Lower leg skin (tissue), 4 donors: Measurements from ENCODE around the gene CMSS1. TPM values are rescaled to one million over a fixed set of nuclear protein-coding genes. Genes with fewer than 3 reads are reported as not detected.

ENCODE experiments used
- DNase-seq, 2 donors: peaks; one replicate each; pipeline ENCODE4 v3.0.0-alpha.2; 2019; ENCODE audit warnings: low spot score in 2 of 2
- H3K4me3 ChIP-seq: fragments of 200-600 bp; sonication (generic); 2 replicates; pipeline ENCODE4 v1.5.1; 2017; ENCODE audit warnings: mild to moderate bottlenecking, low read depth; ENCODE audit not compliant: poor library complexity, severe bottlenecking
- POLR2A ChIP-seq, 2 donors: fragments of 450-650 bp; IDR thresholded peaks; one replicate each; pipeline ENCODE4 v1.6.1; 2016 to 2017; ENCODE audit warnings: antibody characterized with exemption in 2 of 2, mild to moderate bottlenecking in 1 of 2, moderate library complexity in 1 of 2
- WGBS, 2 donors: methylation state at CpG; one replicate each; pipeline ENCODE4 v1.1.5; 2018; 5-methylcytosine and 5-hydroxymethylcytosine counted together
- intact Hi-C: fragments of 100-400 bp; cut with DNase I; formaldehyde crosslinking; loops from one replicate; pipeline ENCODE4 v1.15.0; 2023; ENCODE audit warnings: low total_unique reads
- total RNA-seq, 4 donors: library from RNA; depleted of rRNA; stranded (reverse); fragments of >200 nt; gene quantifications; one replicate each; pipeline ENCODE4 v1.1.0, GENCODE V29; 2016
- TF ChIP-seq, protein P1 (sequence below), 3 donors: fragments of 450-650 bp; IDR thresholded peaks; one replicate each; pipeline ENCODE4 v1.5.1; 2016; ENCODE audit warnings: antibody characterized with exemption in 3 of 3, mild to moderate bottlenecking in 3 of 3, moderate library complexity in 2 of 3

The CMSS1 gene
- total RNA-seq, 4 donors from 2014 or later = 3.7 to 13.2 (median 7.5) TPM

DNA sequence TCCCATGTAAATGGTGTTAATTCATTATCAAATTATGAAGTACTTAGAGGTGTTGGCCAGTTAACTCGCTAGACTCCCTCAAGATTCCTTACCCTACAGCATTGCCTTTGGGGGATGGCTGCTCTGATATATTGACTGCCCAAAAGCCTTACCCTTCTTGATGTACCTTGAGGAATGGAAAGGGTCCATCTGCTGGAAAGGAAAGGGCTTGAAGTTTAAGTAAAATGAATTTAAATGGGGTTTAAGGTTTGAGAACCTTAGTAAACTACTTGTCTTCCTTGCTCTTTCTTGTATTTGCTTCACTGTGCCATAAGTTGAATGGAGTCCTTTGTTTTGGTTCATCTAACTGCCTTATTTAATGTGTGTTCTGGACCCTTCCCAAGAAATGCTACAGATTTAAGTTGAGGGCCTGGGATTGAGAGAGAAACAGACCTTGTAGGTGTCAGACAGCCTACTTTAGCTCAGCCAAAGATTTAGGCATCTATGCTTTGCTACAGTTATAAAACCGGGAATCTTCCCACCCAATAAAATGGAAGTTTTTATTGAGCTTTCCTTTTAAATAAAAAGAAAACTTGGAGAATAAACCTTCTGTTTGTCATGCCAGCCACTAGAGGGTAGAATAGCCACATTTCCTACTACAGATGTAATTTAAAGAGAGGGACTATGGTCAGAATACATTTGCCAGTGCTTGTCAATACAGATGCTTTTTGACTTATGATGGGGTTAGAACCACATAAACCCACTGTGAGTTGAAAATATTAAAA, 25.3 kb downstream of the CMSS1 start:
- no peak for DNase-seq
- intact Hi-C loops = no loop called here
- TF ChIP-seq, protein P1, sequence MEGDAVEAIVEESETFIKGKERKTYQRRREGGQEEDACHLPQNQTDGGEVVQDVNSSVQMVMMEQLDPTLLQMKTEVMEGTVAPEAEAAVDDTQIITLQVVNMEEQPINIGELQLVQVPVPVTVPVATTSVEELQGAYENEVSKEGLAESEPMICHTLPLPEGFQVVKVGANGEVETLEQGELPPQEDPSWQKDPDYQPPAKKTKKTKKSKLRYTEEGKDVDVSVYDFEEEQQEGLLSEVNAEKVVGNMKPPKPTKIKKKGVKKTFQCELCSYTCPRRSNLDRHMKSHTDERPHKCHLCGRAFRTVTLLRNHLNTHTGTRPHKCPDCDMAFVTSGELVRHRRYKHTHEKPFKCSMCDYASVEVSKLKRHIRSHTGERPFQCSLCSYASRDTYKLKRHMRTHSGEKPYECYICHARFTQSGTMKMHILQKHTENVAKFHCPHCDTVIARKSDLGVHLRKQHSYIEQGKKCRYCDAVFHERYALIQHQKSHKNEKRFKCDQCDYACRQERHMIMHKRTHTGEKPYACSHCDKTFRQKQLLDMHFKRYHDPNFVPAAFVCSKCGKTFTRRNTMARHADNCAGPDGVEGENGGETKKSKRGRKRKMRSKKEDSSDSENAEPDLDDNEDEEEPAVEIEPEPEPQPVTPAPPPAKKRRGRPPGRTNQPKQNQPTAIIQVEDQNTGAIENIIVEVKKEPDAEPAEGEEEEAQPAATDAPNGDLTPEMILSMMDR (IDR thresholded peaks at IDR 0.05) = peak in 1 of 3 donors; percentile 55
- TF ChIP-seq POLR2A (IDR thresholded peaks at IDR 0.05) = no peak
- WGBS, 2 donors = 35 to 40% methylated on average over 2 of the region's 2 CpGs
- H3K4me3 ChIP-seq = no peak overlapping the region

DNA sequence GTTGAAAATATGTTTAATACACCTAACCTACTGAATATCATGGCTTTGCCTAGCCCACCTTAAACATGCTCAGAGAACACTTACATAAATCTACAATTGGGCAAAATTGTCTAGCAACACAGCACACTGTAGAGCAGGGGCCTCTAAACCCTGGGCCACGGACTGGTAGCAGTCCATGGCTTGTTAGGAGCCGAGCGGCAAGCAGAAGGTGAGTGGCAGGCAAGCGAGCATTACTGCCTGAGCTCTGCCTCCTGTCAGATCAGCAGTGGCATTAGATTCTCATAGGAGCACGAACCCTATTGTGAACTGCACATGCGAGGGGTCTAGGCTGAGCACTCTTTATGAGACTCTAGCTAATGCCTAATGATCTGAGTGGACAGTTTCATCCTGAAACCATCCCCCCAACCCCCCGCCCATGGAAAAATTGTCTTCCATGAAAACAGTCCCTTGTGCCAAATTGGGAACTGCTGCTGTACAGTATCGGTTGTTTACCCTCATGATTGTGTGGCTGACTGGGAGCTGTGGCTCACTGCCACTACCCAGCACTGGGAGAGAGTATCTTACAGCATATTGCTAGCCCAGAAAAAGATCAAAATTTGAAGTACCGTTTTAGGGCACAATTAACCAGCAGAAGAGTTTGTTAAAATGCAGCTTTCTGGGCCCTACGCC, 26.1 kb downstream of the CMSS1 start:
- H3K4me3 ChIP-seq = no peak overlapping the region

DNA sequence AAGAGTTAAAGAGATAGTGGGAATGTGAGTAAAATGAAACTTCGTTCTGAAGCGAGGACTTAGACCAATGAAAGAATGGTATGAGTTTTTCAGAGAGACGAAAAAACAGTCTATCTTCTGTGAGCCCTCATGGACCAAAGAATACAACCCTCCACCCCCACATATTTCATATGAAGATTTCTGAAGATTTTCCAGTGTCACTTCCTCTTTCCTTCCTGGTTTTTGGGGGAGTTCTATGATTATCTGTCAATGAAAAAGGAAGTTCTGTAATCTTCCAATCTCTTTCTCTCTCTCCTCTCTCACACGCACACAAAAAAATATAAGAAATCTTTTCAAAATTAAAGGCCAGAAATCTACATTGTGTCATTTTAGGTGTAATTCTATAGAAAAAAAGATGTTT, 27.7 kb downstream of the CMSS1 start:
- no peak for DNase-seq
- 74 to 75% methylated on average over 4 of the region's 4 CpGs for WGBS, 2 donors
- TF ChIP-seq, protein P1 (IDR thresholded peaks at IDR 0.05) = no peak
- TF ChIP-seq POLR2A (IDR thresholded peaks at IDR 0.05) = no peak
- H3K4me3 ChIP-seq = no peak overlapping the region
- intact Hi-C loops = loop anchor here (5.0 kb wide), 1 partner anchor 37 kb away; no protein-coding TSS in a partner anchor

More for the DNA sequence above, 26.1 kb downstream of the CMSS1 start:
- 51 to 53% methylated on average over 10 of the region's 10 CpGs for WGBS, 2 donors
- TF ChIP-seq, protein P1 (IDR thresholded peaks at IDR 0.05) = no peak
- no peak for TF ChIP-seq POLR2A (IDR thresholded peaks at IDR 0.05)
- no peak for DNase-seq
- intact Hi-C loops = no loop called here

DNA sequence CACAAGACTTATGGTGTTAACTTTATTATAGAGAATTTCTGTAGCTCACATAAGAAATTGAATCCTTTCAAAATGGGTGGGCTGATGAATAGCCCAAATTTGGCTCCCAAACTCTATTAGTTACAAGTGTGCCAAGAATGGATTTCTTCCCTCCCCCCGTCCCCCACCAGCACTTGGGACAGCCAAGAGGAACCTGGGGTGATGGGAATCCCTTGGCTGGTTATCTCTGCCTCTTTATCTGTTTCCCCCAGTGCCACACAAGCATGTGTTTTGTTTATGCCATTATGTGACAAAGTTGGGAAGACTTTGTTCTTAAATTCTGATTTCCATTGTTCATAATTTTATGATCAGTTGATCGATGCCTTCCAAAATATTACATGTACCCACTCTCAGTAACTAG, 28.3 kb downstream of the CMSS1 start:
- intact Hi-C loops = loop anchor here (5.0 kb wide), 1 partner anchor 36 kb away; no protein-coding TSS in a partner anchor
- TF ChIP-seq, protein P1 (IDR thresholded peaks at IDR 0.05) = no peak

DNA sequence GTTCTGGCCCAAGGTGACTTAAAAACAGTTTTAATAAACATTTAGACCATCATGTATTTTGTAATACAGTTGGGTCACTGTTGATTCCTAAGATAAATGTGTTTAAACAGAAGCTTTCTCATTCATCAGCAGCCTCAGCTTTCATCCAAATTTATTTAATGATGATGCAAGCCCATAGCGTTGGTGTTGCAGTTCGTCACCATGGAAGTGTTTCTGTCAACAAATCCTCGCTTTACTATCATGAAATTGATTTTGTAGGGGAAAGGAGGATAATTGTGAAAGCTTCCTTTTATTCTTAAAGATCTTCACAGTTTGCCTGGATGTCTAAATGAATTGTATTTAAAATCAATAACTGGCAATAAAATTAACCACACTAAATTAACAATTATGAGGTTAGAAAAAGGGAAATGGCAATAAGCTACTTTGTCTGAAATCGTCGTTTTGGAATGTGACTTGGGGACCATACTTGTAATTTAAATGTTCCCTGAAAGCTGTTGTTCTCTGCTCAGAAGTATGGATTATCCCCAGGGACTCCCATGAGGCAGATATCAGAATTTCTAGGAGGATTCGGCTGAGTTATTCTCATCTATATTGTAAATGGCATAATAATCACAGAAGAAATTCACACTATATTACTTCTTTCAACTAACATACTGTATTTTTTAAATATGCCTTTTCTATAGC, 29.0 kb downstream of the CMSS1 start:
- no peak overlapping the region for H3K4me3 ChIP-seq
- TF ChIP-seq POLR2A (IDR thresholded peaks at IDR 0.05) = no peak
- TF ChIP-seq, protein P1 (IDR thresholded peaks at IDR 0.05) = no peak
- DNase-seq = peak in 1 of 2 donors; percentile 47
- WGBS, 2 donors = 15% methylated on average over 6 of the region's 6 CpGs
- intact Hi-C loops = loop anchor here (5.0 kb wide), 1 partner anchor 36 kb away; no protein-coding TSS in a partner anchor

More for the DNA sequence above, 28.3 kb downstream of the CMSS1 start:
- no peak overlapping the region for H3K4me3 ChIP-seq
- DNase-seq = no peak
- 30 to 38% methylated on average over 2 of the region's 2 CpGs for WGBS, 2 donors
